MM.1S (cell line): Measurements from ENCODE around the gene PARP8.

Source experiments
- DNase-seq: peaks from one replicate; pipeline ENCODE4 v3.0.0-alpha.2; 2015
- H2AFZ ChIP-seq: fragments of 300-600 bp; sonication (generic); 2 replicates; pipeline ENCODE4 v1.6.0; 2016; ENCODE audit warnings: antibody characterized with exemption, low read length
- H3F3A ChIP-seq: fragments of 300-600 bp; sonication (generic); 2 replicates; pipeline ENCODE4 v1.6.1; 2016; ENCODE audit warnings: mild to moderate bottlenecking, antibody characterized with exemption, low read length, moderate library complexity, mixed read lengths; ENCODE audit not compliant: insufficient read depth
- H3K27ac ChIP-seq: fragments of 300-600 bp; sonication (generic); 2 replicates; pipeline ENCODE4 v1.5.1; 2016; ENCODE audit warnings: mild to moderate bottlenecking, low read length
- H3K27me3 ChIP-seq: fragments of 300-600 bp; sonication (generic); replicated peaks from 2 replicates; pipeline ENCODE4 v1.6.0; 2016; ENCODE audit warnings: low read length; ENCODE audit not compliant: insufficient read depth
- H3K36me3 ChIP-seq: fragments of 300-600 bp; sonication (generic); replicated peaks from 2 replicates; pipeline ENCODE4 v1.6.1; 2016; ENCODE audit warnings: mild to moderate bottlenecking, low read length, mixed read lengths; ENCODE audit not compliant: insufficient read depth
- H3K4me1 ChIP-seq: fragments of 300-600 bp; sonication (generic); 2 replicates; pipeline ENCODE4 v1.6.1; 2016; ENCODE audit warnings: low read length, mixed read lengths
- H3K4me2 ChIP-seq: fragments of 300-600 bp; sonication (generic); 2 replicates; pipeline ENCODE4 v1.6.0; 2016; ENCODE audit warnings: low read depth, low read length
- H3K4me3 ChIP-seq: fragments of 300-600 bp; sonication (generic); 2 replicates; pipeline ENCODE4 v1.5.1; 2016; ENCODE audit warnings: low read length, mixed read lengths
- H3K79me2 ChIP-seq: fragments of 300-600 bp; sonication (generic); 2 replicates; pipeline ENCODE4 v1.6.1; 2016; ENCODE audit warnings: mixed run types, low read length, mixed read lengths
- H3K9ac ChIP-seq: fragments of 300-600 bp; sonication (generic); 2 replicates; pipeline ENCODE4 v1.6.1; 2016; ENCODE audit warnings: low read length, mixed read lengths
- H3K9me2 ChIP-seq: fragments of 300-600 bp; sonication (generic); replicated peaks from 2 replicates; pipeline ENCODE4 v1.6.1; 2016; ENCODE audit warnings: mild to moderate bottlenecking, low read length, mixed read lengths; ENCODE audit not compliant: insufficient read depth
- H3K9me3 ChIP-seq: fragments of 300-600 bp; sonication (generic); replicated peaks from 2 replicates; pipeline ENCODE4 v1.6.1; 2016; ENCODE audit warnings: mild to moderate bottlenecking, low read length, mixed read lengths; ENCODE audit not compliant: insufficient read depth
- H4K20me1 ChIP-seq: fragments of 300-600 bp; sonication (generic); 2 replicates; pipeline ENCODE4 v1.6.1; 2016; ENCODE audit warnings: mild to moderate bottlenecking, low read length, moderate library complexity, mixed read lengths; ENCODE audit not compliant: insufficient read depth
- CTCF ChIP-seq: fragments of 300-600 bp; sonication (generic); IDR thresholded peaks from 2 replicates; pipeline ENCODE4 v1.5.1; 2016; ENCODE audit warnings: antibody characterized with exemption, low read length, mixed read lengths
- EZH2 ChIP-seq: fragments of 300-600 bp; sonication (generic); optimal IDR thresholded peaks from 2 replicates; pipeline ENCODE3; 2017; ENCODE audit warnings: low read depth, mild to moderate bottlenecking, antibody characterized with exemption, low read length, mixed read lengths
- EZH2phosphoT487 ChIP-seq: fragments of 300-600 bp; sonication (generic); IDR thresholded peaks from 2 replicates; pipeline ENCODE4 v1.6.1; 2018; ENCODE audit warnings: antibody characterized with exemption, low read length

The PARP8 gene

GRCh38 chr5:50856401-50857119 lies 190.1 kb downstream of the PARP8 start:
- Histone ChIP-seq H3F3A (peaks cover 13% of the 10 kb centered on the region; the same call in 1 of the 2 replicates), H3K79me2 (no peaks in the 10 kb centered on the region), H3K36me3 (no peaks in the 10 kb centered on the region), H3K9ac (no peak overlapping the region), H3K4me1 (peaks cover 36% of the 10 kb centered on the region), H3K27ac (peak overlapping the region; percentile 36; the same call in 1 of the 2 replicates), H3K4me3 (no peak overlapping the region; the same call in 1 of the 2 replicates), H3K9me3 (no peaks in the 10 kb centered on the region), H3K4me2 (peak overlapping the region; percentile 67), H3K27me3 (no peaks in the 10 kb centered on the region), H4K20me1 (no peaks in the 10 kb centered on the region), H2AFZ (peak overlapping the region; percentile 12; the same call in 1 of the 2 replicates), H3K9me2 (no peaks in the 10 kb centered on the region)
- no peak for TF ChIP-seq EZH2phosphoT487
- no peak for TF ChIP-seq CTCF
- TF ChIP-seq EZH2, result no peak
- DNase-seq, result peak; percentile 64

GRCh38 chr5:50863534-50864170 lies 197.2 kb downstream of the PARP8 start:
- H2AFZ ChIP-seq, result peak overlapping the region; percentile 49; the same call in 1 of the 2 replicates
- H3K9me3 ChIP-seq, result no peaks in the 10 kb centered on the region
- H3K27me3 ChIP-seq, result no peaks in the 10 kb centered on the region
- H3K9me2 ChIP-seq, result no peaks in the 10 kb centered on the region
- H3K79me2 ChIP-seq, result no peaks in the 10 kb centered on the region
- TF ChIP-seq CTCF, result no peak
- TF ChIP-seq EZH2, result no peak
- no peak for TF ChIP-seq EZH2phosphoT487
- H3K9ac ChIP-seq, result no peak overlapping the region
- peak overlapping the region; percentile 26; the same call in 1 of the 2 replicates for H3K27ac ChIP-seq
- peaks cover 5% of the 10 kb centered on the region for H3K4me1 ChIP-seq
- peak overlapping the region; percentile 31; the same call in 1 of the 2 replicates for H3K4me2 ChIP-seq
- no peak overlapping the region for H3K4me3 ChIP-seq
- H3K36me3 ChIP-seq, result no peaks in the 10 kb centered on the region
- 0 out of 2 replicates have a peak, but pooled peaks cover 2% of the 10 kb centered on the region for H3F3A ChIP-seq
- DNase-seq, result no peak
- H4K20me1 ChIP-seq, result no peaks in the 10 kb centered on the region

- Histone ChIP-seq H3K27me3 (no peaks in the 10 kb centered on the region), H3K4me2 (no peak overlapping the region), H3K4me3 (no peak overlapping the region), H3K9me2 (no peaks in the 10 kb centered on the region), H3K4me1 (peaks cover 5% of the 10 kb centered on the region), H3K9me3 (no peaks in the 10 kb centered on the region), H4K20me1 (no peaks in the 10 kb centered on the region), H3K79me2 (no peaks in the 10 kb centered on the region), H3K9ac (no peak overlapping the region), H3K36me3 (no peaks in the 10 kb centered on the region), H3F3A (0 out of 2 replicates have a peak, but pooled peaks cover 2% of the 10 kb centered on the region), H2AFZ (no peak overlapping the region), H3K27ac (no peak overlapping the region)
- no peak for DNase-seq
- TF ChIP-seq EZH2 (no peak), CTCF (no peak), EZH2phosphoT487 (no peak)
These were observed 198.0 kb downstream of the PARP8 start for GRCh38 chr5:50864466-50864865.
